ENCODE results near the gene FLCN. TPM values are rescaled to one million over a fixed set of nuclear protein-coding genes. Genes with fewer than 3 reads are reported as not detected.

Gene FLCN
- polyA plus RNA-seq, 1 donor (not counting 4 experiments of a cell fraction or from before 2014, with no cell fraction given), result 12.5 TPM

GRCh38 chr17:17229416-17230384 is 7.3 kb downstream of the FLCN start:
- no peak overlapping the region for H3K27ac ChIP-seq (ENCODE audit: control insufficient read depth, insufficient read depth, low read length)
- no peak overlapping the region for H2AFZ ChIP-seq (ENCODE audit: control insufficient read depth, low read length)
- no peaks in the 10 kb centered on the region for H3K4me1 ChIP-seq (ENCODE audit: control insufficient read depth, extremely low read depth, insufficient read depth, low read length)
- H3K27me3 ChIP-seq (ENCODE audit: control insufficient read depth, extremely low read depth, insufficient read depth, low read length), result no peaks in the 10 kb centered on the region
- FAIRE-seq (no peak), DNase-seq (ENCODE audit: low read depth, low spot score) (no peak)
- no peaks in the 10 kb centered on the region for H3K9me3 ChIP-seq (ENCODE audit: control insufficient read depth, low read depth, low read length)
- H3K4me2 ChIP-seq (ENCODE audit: control insufficient read depth, extremely low read depth, insufficient read depth, low read depth, low read length), result no peak overlapping the region
- no peak overlapping the region for H3K9ac ChIP-seq (ENCODE audit: control insufficient read depth, extremely low read depth, insufficient read depth, low read length)
- H3K36me3 ChIP-seq (ENCODE audit: control insufficient read depth in 2 of 2, extremely low read depth in 1 of 2, insufficient read depth in 2 of 2, low read length in 2 of 2), result peaks cover 33 to 56% of the 10 kb centered on the region in 2 experiments
- TF ChIP-seq, protein P1, sequence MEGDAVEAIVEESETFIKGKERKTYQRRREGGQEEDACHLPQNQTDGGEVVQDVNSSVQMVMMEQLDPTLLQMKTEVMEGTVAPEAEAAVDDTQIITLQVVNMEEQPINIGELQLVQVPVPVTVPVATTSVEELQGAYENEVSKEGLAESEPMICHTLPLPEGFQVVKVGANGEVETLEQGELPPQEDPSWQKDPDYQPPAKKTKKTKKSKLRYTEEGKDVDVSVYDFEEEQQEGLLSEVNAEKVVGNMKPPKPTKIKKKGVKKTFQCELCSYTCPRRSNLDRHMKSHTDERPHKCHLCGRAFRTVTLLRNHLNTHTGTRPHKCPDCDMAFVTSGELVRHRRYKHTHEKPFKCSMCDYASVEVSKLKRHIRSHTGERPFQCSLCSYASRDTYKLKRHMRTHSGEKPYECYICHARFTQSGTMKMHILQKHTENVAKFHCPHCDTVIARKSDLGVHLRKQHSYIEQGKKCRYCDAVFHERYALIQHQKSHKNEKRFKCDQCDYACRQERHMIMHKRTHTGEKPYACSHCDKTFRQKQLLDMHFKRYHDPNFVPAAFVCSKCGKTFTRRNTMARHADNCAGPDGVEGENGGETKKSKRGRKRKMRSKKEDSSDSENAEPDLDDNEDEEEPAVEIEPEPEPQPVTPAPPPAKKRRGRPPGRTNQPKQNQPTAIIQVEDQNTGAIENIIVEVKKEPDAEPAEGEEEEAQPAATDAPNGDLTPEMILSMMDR (optimal IDR thresholded peaks at IDR 0.05 in 1 of 3, IDR thresholded peaks at IDR 0.05 in 1 of 3, conservative IDR thresholded peaks at IDR 0.05 in 1 of 3; ENCODE audit: extremely low read depth in 1 of 3, insufficient read depth in 2 of 3, low read length in 3 of 3), result no peak
- no peak for TF ChIP-seq EZH2 (IDR thresholded peaks at IDR 0.05; ENCODE audit: low read length)
- peaks cover 19% of the 10 kb centered on the region for H3K79me2 ChIP-seq (ENCODE audit: control insufficient read depth, insufficient read depth, low read length)
- dilution Hi-C loops (cut with MboI; ENCODE audit: extremely low pct_ligation_motif_present, low sequenced_read_pairs), result no loop called here
- no peaks in the 10 kb centered on the region for H4K20me1 ChIP-seq (ENCODE audit: control insufficient read depth, extremely low read depth, insufficient read depth, low read length)
- no peak overlapping the region for H3K4me3 ChIP-seq (ENCODE audit: control insufficient read depth in 2 of 3, extremely low read depth in 1 of 3, insufficient read depth in 2 of 3, low read depth in 1 of 3, low read length in 3 of 3)
- H3K9me1 ChIP-seq (ENCODE audit: control insufficient read depth, extremely low read depth, insufficient read depth, low read length), result no peaks in the 10 kb centered on the region

DNA sequence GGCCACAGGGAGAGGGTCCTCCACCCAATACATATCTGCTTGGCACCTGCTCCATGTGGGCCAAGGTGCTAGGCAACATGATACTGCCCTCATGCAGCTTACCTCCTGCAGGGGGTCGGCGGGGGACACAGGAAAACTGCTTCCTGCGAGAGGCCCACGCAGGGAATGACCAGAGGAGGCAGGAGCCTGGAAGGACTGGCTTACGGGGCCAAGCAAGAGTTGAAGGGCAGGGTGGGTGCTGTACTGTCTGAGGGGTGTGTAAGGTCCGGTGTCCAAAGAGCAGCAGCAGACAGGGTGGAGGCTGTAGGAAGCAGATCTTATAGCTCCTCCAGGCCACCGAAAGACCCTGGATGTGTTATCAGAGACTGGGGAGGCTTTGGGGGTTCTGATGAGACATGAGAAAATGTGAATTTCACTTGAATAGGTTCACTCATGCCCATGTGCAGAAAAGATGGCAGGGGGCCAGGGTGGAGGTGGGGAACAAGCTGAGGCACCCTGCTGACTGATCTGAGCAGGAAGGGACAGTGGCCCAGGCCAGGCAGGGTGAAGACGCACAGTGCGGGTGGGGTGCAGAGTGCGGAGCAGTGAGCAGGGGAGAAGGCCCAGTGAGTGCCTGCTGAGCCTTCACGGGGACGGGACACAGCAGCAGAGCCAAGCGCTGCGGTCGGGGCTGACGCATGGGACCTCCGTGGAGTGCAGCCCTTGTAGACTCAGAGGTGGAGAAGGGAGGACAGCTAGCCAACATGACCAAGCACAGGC is 8.3 kb downstream of the FLCN start:
- no peaks in the 10 kb centered on the region for H3K27me3 ChIP-seq (ENCODE audit: control insufficient read depth, extremely low read depth, insufficient read depth, low read length)
- H3K27ac ChIP-seq (ENCODE audit: control insufficient read depth, insufficient read depth, low read length), result no peak overlapping the region
- no peaks in the 10 kb centered on the region for H3K9me3 ChIP-seq (ENCODE audit: control insufficient read depth, low read depth, low read length)
- H2AFZ ChIP-seq (ENCODE audit: control insufficient read depth, low read length), result no peak overlapping the region
- FAIRE-seq, result no peak
- TF ChIP-seq, protein P1 (optimal IDR thresholded peaks at IDR 0.05 in 1 of 3, IDR thresholded peaks at IDR 0.05 in 1 of 3, conservative IDR thresholded peaks at IDR 0.05 in 1 of 3; ENCODE audit: extremely low read depth in 1 of 3, insufficient read depth in 2 of 3, low read length in 3 of 3), result no peak
- TF ChIP-seq EZH2 (IDR thresholded peaks at IDR 0.05; ENCODE audit: low read length), result no peak
- no peak for DNase-seq (ENCODE audit: low read depth, low spot score)
- no peak overlapping the region for H3K4me2 ChIP-seq (ENCODE audit: control insufficient read depth, extremely low read depth, insufficient read depth, low read depth, low read length)
- no peaks in the 10 kb centered on the region for H3K4me1 ChIP-seq (ENCODE audit: control insufficient read depth, extremely low read depth, insufficient read depth, low read length)
- no peak overlapping the region for H3K9ac ChIP-seq (ENCODE audit: control insufficient read depth, extremely low read depth, insufficient read depth, low read length)
- dilution Hi-C loops (cut with MboI; ENCODE audit: extremely low pct_ligation_motif_present, low sequenced_read_pairs), result no loop called here
- no peaks in the 10 kb centered on the region for H3K9me1 ChIP-seq (ENCODE audit: control insufficient read depth, extremely low read depth, insufficient read depth, low read length)
- no peak overlapping the region for H3K4me3 ChIP-seq (ENCODE audit: control insufficient read depth in 2 of 3, extremely low read depth in 1 of 3, insufficient read depth in 2 of 3, low read depth in 1 of 3, low read length in 3 of 3)
- H4K20me1 ChIP-seq (ENCODE audit: control insufficient read depth, extremely low read depth, insufficient read depth, low read length), result no peaks in the 10 kb centered on the region
- peaks cover 11% of the 10 kb centered on the region for H3K79me2 ChIP-seq (ENCODE audit: control insufficient read depth, insufficient read depth, low read length)
- H3K36me3 ChIP-seq (ENCODE audit: control insufficient read depth in 2 of 2, extremely low read depth in 1 of 2, insufficient read depth in 2 of 2, low read length in 2 of 2), result peaks cover 39 to 61% of the 10 kb centered on the region in 2 experiments

All from keratinocyte (primary cell).